A549 (cell line): ENCODE measurements around the gene PSMC5. TPM values are rescaled to one million over a fixed set of nuclear protein-coding genes. Genes with fewer than 3 reads are reported as not detected.

Experiments used
- ATAC-seq, 2 experiments: fragments of 200-7000 bp in 1 of 2; fragments of >200 bp in 1 of 2; cut with Nextera tagmentation in 1 of 2; cut with Tn5 transposase in 1 of 2; 3 replicates each; pipeline versions ENCODE4 v1.8.0 to v1.9.1; 2018 to 2020; ENCODE audit warnings: mild to moderate bottlenecking in 1 of 2, moderate library complexity in 1 of 2
- CTCF ChIA-PET: fragments of 300-600 bp; sonication (Branson Sonifier 250); formaldehyde crosslinking; extraction: SDS; loops from one replicate; lab custom pipeline; 2021; ENCODE audit warnings: antibody characterized with exemption, inconsistent platforms; lab: Yijun Ruan, JAX
- POLR2A ChIA-PET: fragments of 350-600 bp; formaldehyde crosslinking; extraction: SDS; loops from one replicate; lab custom pipeline; 2021; ENCODE audit warnings: antibody characterized with exemption, inconsistent platforms; lab: Yijun Ruan, JAX
- DNase-seq, 2 experiments: peaks; one replicate each; pipeline versions ENCODE4 v3.0.0 to v3.0.0-alpha.2; 2011 to 2016; ENCODE audit warnings: low read depth in 1 of 2, low spot score in 1 of 2
- FAIRE-seq: peaks from 2 replicates; lab custom pipeline; 2011; peaks lifted over from hg19 to GRCh38; lab: Jason Lieb, UNC
- H3K27ac ChIP-seq, 2 experiments: fragments of >200 bp; sonication (Bioruptor Twin); formaldehyde crosslinking; 3 replicates each; pipeline ENCODE4 v1.5.1; 2016 to 2017
- H3K4me1 ChIP-seq: fragments of >200 bp; sonication (Bioruptor Twin); formaldehyde crosslinking; 3 replicates; pipeline ENCODE4 v1.6.1; 2016
- H3K4me2 ChIP-seq: fragments of >200 bp; sonication (Bioruptor Twin); formaldehyde crosslinking; 3 replicates; pipeline ENCODE4 v1.6.1; 2016
- H3K4me3 ChIP-seq: fragments of >200 bp; sonication (Bioruptor Twin); formaldehyde crosslinking; 3 replicates; pipeline ENCODE4 v1.5.1; 2016
- H3K9me3 ChIP-seq: fragments of >200 bp; sonication (Bioruptor Twin); formaldehyde crosslinking; 3 replicates; pipeline ENCODE4 v1.6.1; 2016
- CHD2 ChIP-seq: fragments of 150-350 bp; IDR thresholded peaks from 2 replicates; pipeline ENCODE4 v1.6.1; 2014; ENCODE audit warnings: low read length; ENCODE audit not compliant: partially characterized antibody
- CHD4 ChIP-seq: fragments of 200-600 bp; sonication (generic); IDR thresholded peaks from 2 replicates; pipeline ENCODE4 v1.6.1; 2016; ENCODE audit warnings: antibody characterized with exemption, mild to moderate bottlenecking, borderline replicate concordance
- EHF ChIP-seq: fragments of 250-450 bp; sonication (Bioruptor Pico); IDR thresholded peaks from 2 replicates; pipeline ENCODE4 v1.5.0; 2020; ENCODE audit warnings: mild to moderate bottlenecking
- EHMT2 ChIP-seq: fragments of 200-600 bp; sonication (generic); IDR thresholded peaks from 2 replicates; pipeline ENCODE4 v1.6.1; 2016; ENCODE audit warnings: antibody characterized with exemption, low read depth, mild to moderate bottlenecking, moderate library complexity
- EP300 ChIP-seq, 2 experiments: fragments of >200 bp; sonication (Bioruptor Twin); formaldehyde crosslinking; IDR thresholded peaks; 2 replicates in 1 of 2; 3 replicates in 1 of 2; pipeline ENCODE4 v1.6.1; 2016 to 2017
- ESRRA ChIP-seq: fragments of 150-350 bp; IDR thresholded peaks from 2 replicates; pipeline ENCODE4 v1.6.1; 2014; ENCODE audit warnings: mild to moderate bottlenecking, low read length, borderline replicate concordance
- FOXS1 ChIP-seq: fragments of 250-450 bp; sonication (Bioruptor Pico); IDR thresholded peaks from 2 replicates; pipeline ENCODE4 v1.5.0; 2020; ENCODE audit warnings: mild to moderate bottlenecking, moderate library complexity
- GATA3 ChIP-seq: IDR thresholded peaks from 2 replicates; pipeline ENCODE4 v1.6.1; 2012; ENCODE audit warnings: borderline replicate concordance
- HEYL ChIP-seq: fragments of 250-450 bp; sonication (Bioruptor Pico); IDR thresholded peaks from 2 replicates; pipeline ENCODE4 v1.8.0; 2021; ENCODE audit warnings: mild to moderate bottlenecking, moderate library complexity
- JUN ChIP-seq, 2 experiments: fragments of >200 bp; sonication (Bioruptor Twin); formaldehyde crosslinking; IDR thresholded peaks; 2 replicates in 1 of 2; 3 replicates in 1 of 2; pipeline ENCODE4 v1.6.1; 2016 to 2017
- NFE2L2 ChIP-seq: fragments of 150-350 bp; conservative IDR thresholded peaks from 2 replicates; pipeline ENCODE4 v1.6.1; 2014; ENCODE audit warnings: low read length
- NPAS2 ChIP-seq: fragments of 250-450 bp; sonication (Bioruptor Pico); IDR thresholded peaks from 2 replicates; pipeline ENCODE4 v1.8.0; 2022; ENCODE audit warnings: mild to moderate bottlenecking, moderate library complexity, borderline replicate concordance
- NR3C1 ChIP-seq: fragments of >200 bp; sonication (Bioruptor Twin); formaldehyde crosslinking; IDR thresholded peaks from 3 replicates; pipeline ENCODE4 v1.6.1; 2017
- POLR2A ChIP-seq: IDR thresholded peaks from 2 replicates; pipeline ENCODE4 v1.6.1; 2012; ENCODE audit warnings: mild to moderate bottlenecking, low read length
- RFX5 ChIP-seq: fragments of 450-650 bp; IDR thresholded peaks from 2 replicates; pipeline ENCODE4 v1.7.1; 2014; ENCODE audit warnings: antibody characterized with exemption, mild to moderate bottlenecking, moderate library complexity
- ZNF302 ChIP-seq: fragments of 250-450 bp; sonication (Bioruptor Pico); IDR thresholded peaks from 2 replicates; pipeline ENCODE4 v1.9.0; 2021; ENCODE audit warnings: inconsistent platforms, mild to moderate bottlenecking, moderate library complexity
- WGBS: methylation state at CpG from one replicate; pipeline ENCODE4 v1.1.6; 2017; ENCODE audit errors: missing lambda C conversion rate; 5-methylcytosine and 5-hydroxymethylcytosine counted together
- polyA plus RNA-seq, 4 experiments: library from polyadenylated mRNA; depleted of rRNA in 3 of 4; stranded (reverse); fragments of >200 nt; fragmentation: RNase III in 1 of 4; extraction: RNeasy Plus Mini Kit Qiagen cat#74134 plus additional on column Dnase treatment in 1 of 4; gene quantifications; 2 replicates in 3 of 4; 3 replicates in 1 of 4; pipeline ENCODE4 v1.2.3, GENCODE V29; 2011 to 2017
- TF ChIP-seq, protein P1 (sequence below): IDR thresholded peaks from 2 replicates; pipeline ENCODE4 v1.6.1; 2012
- TF ChIP-seq, protein P2 (sequence below): fragments of 250-450 bp; sonication (Bioruptor Pico); IDR thresholded peaks from 2 replicates; pipeline ENCODE4 v1.5.0; 2020; ENCODE audit warnings: low read depth, mild to moderate bottlenecking, moderate library complexity
- TF ChIP-seq, protein P3 (sequence below): fragments of >200 bp; sonication (Bioruptor Twin); formaldehyde crosslinking; IDR thresholded peaks from 3 replicates; pipeline ENCODE4 v1.5.1; 2016
- TF ChIP-seq, protein P4 (sequence below): IDR thresholded peaks from 2 replicates; pipeline ENCODE4 v1.6.1; 2012
- TF ChIP-seq, protein P5 (sequence below): fragments of 200-600 bp; sonication (generic); IDR thresholded peaks from 2 replicates; pipeline ENCODE4 v1.6.1; 2016; ENCODE audit warnings: antibody characterized with exemption, mild to moderate bottlenecking, moderate library complexity
- TF ChIP-seq, protein P6 (sequence below): fragments of 150-350 bp; IDR thresholded peaks from 2 replicates; pipeline ENCODE4 v1.6.1; 2014; ENCODE audit warnings: low read depth, mild to moderate bottlenecking, low read length
- TF ChIP-seq, protein P7 (sequence below): fragments of >200 bp; sonication (Bioruptor Twin); formaldehyde crosslinking; IDR thresholded peaks from 3 replicates; pipeline ENCODE4 v1.6.1; 2016

Gene PSMC5
- polyA plus RNA-seq, 2 of the 4 experiments (the other 2 are of a cell fraction) = 303 to 406 TPM

DNA sequence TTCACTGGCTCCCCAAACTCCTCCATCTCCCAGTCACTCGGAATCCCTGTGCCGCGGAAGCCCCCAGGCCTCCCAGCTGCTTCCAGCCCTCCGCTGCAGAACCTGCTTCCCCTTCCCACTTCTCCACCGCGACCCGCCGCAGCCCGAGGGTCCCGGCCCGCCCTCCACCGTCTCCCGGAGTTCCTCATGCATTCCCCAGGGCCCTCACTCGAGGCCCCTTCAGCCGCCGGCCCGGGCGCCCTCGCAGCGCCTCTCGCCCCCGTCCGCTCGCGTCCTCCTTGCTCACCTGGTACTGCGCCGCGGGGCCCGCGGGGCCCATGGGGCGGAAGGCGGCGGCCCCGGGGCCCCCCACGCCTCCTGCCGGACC is 14.9 kb downstream of the PSMC5 start:
- ChIA-PET CTCF (interaction anchor here (1.2 to 4.3 kb wide), 4 partner anchors 9 to 24 kb away, joined by 5 to 23 read pairs (median 6); partner anchors contain the start of genes FTSJ3 and PSMC5), POLR2A (no interaction called here)
- DNase-seq = no peak
- peaks cover 32% of the 10 kb centered on the region for H3K4me1 ChIP-seq
- H3K4me3 ChIP-seq = peak overlapping the region; percentile 89
- peak overlapping the region; percentile 94 to 97 for H3K27ac ChIP-seq
- TF ChIP-seq, protein P1, sequence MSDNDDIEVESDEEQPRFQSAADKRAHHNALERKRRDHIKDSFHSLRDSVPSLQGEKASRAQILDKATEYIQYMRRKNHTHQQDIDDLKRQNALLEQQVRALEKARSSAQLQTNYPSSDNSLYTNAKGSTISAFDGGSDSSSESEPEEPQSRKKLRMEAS = no peak
- TF ChIP-seq NFE2L2 (no peak), CHD2 (no peak), GATA3 (no peak), NPAS2 (CRISPR knock-in tag) (no peak), POLR2A (no peak), HEYL (CRISPR knock-in tag) (no peak), FOXS1 (CRISPR knock-in tag) (no peak)
- TF ChIP-seq, protein P2, sequence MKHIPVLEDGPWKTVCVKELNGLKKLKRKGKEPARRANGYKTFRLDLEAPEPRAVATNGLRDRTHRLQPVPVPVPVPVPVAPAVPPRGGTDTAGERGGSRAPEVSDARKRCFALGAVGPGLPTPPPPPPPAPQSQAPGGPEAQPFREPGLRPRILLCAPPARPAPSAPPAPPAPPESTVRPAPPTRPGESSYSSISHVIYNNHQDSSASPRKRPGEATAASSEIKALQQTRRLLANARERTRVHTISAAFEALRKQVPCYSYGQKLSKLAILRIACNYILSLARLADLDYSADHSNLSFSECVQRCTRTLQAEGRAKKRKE (CRISPR knock-in tag) = no peak
- TF ChIP-seq, protein P3, sequence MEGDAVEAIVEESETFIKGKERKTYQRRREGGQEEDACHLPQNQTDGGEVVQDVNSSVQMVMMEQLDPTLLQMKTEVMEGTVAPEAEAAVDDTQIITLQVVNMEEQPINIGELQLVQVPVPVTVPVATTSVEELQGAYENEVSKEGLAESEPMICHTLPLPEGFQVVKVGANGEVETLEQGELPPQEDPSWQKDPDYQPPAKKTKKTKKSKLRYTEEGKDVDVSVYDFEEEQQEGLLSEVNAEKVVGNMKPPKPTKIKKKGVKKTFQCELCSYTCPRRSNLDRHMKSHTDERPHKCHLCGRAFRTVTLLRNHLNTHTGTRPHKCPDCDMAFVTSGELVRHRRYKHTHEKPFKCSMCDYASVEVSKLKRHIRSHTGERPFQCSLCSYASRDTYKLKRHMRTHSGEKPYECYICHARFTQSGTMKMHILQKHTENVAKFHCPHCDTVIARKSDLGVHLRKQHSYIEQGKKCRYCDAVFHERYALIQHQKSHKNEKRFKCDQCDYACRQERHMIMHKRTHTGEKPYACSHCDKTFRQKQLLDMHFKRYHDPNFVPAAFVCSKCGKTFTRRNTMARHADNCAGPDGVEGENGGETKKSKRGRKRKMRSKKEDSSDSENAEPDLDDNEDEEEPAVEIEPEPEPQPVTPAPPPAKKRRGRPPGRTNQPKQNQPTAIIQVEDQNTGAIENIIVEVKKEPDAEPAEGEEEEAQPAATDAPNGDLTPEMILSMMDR = no peak
- TF ChIP-seq, protein P4, sequence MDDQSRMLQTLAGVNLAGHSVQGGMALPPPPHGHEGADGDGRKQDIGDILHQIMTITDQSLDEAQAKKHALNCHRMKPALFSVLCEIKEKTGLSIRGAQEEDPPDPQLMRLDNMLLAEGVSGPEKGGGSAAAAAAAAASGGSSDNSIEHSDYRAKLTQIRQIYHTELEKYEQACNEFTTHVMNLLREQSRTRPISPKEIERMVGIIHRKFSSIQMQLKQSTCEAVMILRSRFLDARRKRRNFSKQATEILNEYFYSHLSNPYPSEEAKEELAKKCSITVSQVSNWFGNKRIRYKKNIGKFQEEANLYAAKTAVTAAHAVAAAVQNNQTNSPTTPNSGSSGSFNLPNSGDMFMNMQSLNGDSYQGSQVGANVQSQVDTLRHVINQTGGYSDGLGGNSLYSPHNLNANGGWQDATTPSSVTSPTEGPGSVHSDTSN = no peak
- FAIRE-seq = no peak
- ATAC-seq = peak; percentile 9 to 44; a peak in 4 of 6 replicates
- WGBS = under 1% methylated on average over 14 of the region's 36 CpGs
- H3K9me3 ChIP-seq = no peaks in the 10 kb centered on the region
- H3K4me2 ChIP-seq = peak overlapping the region; percentile 96

DNA sequence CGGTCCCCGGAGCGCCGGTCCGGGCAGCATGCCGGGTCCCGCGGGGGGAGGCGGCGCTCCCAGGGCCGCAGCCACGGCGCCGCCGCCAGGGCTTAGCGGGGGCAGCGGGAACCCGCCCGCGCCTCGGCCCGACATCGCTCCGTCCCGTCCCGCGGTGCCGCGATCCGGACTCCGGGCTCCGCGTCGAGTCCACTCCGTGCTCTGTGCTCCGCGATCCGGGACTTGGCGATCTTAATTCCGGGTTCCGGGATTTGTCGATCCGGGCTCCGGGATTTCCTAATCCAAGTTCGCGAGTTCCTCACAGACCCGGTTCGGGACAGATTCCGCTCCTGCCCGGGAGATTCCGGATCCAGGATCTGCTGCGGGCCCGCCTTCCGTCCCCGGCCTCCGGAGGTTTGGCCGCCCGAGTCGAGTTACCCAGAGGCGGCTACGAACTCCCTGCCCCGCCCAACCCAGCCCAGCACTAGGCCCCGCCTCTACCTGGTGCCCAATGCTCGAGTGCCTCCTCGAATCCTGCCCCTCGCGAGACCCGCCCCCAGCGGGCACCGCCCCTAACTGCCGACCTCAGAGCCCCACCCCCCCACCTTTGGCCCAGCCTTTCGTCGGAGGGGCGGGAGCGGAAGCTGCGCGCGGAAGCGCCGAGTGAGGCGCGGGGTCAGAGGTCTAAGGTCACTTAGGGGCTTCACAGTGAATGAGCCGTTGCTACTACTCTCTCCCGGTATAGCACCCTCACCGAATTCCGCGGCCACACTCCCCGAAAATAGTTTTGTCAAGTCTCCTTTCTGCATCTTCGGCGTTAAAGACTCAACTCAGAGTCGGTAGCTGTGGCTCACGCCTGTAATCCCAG is 15.5 kb downstream of the PSMC5 start, which contains the start of gene SMARCD2:
TSS of gene SMARCD2 (minus strand) at position 146 of the 847 bp plus-strand sequence. CDS start at position 135, 11 bp downstream.
- peak; percentile 43 for FAIRE-seq
- POLR2A ChIA-PET = interaction anchor here (0.5 to 1.9 kb wide), 13 partner anchors 9 to 1164 kb away, joined by 3 to 13 read pairs (median 5); partner anchors contain the start of genes CCDC47, CEP95, DDX42 and DDX5
- H3K4me2 ChIP-seq = peak within 1 kb of the TSS; percentile 96
- TF ChIP-seq EP300 (IDR thresholded peaks at IDR 0.05) (peak in 1 of 2 experiments; percentile 18; a peak in 1 of 5 replicates), NR3C1 (no peak), EHMT2 (no peak), ESRRA (peak; percentile 51; the same call in 1 of the 2 replicates), GATA3 (peak; percentile 41), RFX5 (peak; percentile 94), NPAS2 (CRISPR knock-in tag) (no peak), ZNF302 (CRISPR knock-in tag) (no peak), CHD4 (peak; percentile 95; the same call in 1 of the 2 replicates), JUN (IDR thresholded peaks at IDR 0.05) (peak; percentile 86 to 92), EHF (CRISPR knock-in tag) (no peak)
- TF ChIP-seq, protein P2 (CRISPR knock-in tag) = no peak
- TF ChIP-seq, protein P5, sequence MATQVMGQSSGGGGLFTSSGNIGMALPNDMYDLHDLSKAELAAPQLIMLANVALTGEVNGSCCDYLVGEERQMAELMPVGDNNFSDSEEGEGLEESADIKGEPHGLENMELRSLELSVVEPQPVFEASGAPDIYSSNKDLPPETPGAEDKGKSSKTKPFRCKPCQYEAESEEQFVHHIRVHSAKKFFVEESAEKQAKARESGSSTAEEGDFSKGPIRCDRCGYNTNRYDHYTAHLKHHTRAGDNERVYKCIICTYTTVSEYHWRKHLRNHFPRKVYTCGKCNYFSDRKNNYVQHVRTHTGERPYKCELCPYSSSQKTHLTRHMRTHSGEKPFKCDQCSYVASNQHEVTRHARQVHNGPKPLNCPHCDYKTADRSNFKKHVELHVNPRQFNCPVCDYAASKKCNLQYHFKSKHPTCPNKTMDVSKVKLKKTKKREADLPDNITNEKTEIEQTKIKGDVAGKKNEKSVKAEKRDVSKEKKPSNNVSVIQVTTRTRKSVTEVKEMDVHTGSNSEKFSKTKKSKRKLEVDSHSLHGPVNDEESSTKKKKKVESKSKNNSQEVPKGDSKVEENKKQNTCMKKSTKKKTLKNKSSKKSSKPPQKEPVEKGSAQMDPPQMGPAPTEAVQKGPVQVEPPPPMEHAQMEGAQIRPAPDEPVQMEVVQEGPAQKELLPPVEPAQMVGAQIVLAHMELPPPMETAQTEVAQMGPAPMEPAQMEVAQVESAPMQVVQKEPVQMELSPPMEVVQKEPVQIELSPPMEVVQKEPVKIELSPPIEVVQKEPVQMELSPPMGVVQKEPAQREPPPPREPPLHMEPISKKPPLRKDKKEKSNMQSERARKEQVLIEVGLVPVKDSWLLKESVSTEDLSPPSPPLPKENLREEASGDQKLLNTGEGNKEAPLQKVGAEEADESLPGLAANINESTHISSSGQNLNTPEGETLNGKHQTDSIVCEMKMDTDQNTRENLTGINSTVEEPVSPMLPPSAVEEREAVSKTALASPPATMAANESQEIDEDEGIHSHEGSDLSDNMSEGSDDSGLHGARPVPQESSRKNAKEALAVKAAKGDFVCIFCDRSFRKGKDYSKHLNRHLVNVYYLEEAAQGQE = peak; percentile 90
- TF ChIP-seq, protein P6, sequence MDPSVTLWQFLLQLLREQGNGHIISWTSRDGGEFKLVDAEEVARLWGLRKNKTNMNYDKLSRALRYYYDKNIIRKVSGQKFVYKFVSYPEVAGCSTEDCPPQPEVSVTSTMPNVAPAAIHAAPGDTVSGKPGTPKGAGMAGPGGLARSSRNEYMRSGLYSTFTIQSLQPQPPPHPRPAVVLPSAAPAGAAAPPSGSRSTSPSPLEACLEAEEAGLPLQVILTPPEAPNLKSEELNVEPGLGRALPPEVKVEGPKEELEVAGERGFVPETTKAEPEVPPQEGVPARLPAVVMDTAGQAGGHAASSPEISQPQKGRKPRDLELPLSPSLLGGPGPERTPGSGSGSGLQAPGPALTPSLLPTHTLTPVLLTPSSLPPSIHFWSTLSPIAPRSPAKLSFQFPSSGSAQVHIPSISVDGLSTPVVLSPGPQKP = no peak
- TF ChIP-seq, protein P7, sequence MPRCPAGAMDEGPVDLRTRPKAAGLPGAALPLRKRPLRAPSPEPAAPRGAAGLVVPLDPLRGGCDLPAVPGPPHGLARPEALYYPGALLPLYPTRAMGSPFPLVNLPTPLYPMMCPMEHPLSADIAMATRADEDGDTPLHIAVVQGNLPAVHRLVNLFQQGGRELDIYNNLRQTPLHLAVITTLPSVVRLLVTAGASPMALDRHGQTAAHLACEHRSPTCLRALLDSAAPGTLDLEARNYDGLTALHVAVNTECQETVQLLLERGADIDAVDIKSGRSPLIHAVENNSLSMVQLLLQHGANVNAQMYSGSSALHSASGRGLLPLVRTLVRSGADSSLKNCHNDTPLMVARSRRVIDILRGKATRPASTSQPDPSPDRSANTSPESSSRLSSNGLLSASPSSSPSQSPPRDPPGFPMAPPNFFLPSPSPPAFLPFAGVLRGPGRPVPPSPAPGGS = peak; percentile 63; the same call in 1 of the 3 replicates

More for the DNA sequence above, 15.5 kb downstream of the PSMC5 start, which contains the start of gene SMARCD2:
- CTCF ChIA-PET = interaction anchor here (1.0 to 9.6 kb wide), 6 partner anchors 10 to 24 kb away, joined by 4 to 91 read pairs (median 14); partner anchors contain the start of genes FTSJ3 and PSMC5
- Histone ChIP-seq H3K4me3 (peak within 1 kb of the TSS; percentile 89), H3K27ac (peak within 1 kb of the TSS; percentile 94 to 97), H3K9me3 (no peaks in the 10 kb centered on the region), H3K4me1 (peaks cover 32% of the 10 kb centered on the region)
- 3% methylated on average over 36 of the region's 92 CpGs for WGBS
- ATAC-seq (peak; percentile 80 to 90), DNase-seq (peak; percentile 90 to 100)
